Measurements from ENCODE around the gene SRRD. TPM values are rescaled to one million over a fixed set of nuclear protein-coding genes. Genes with fewer than 3 reads are reported as not detected.

Gene SRRD
- total and polyA plus RNA-seq, 12 donors = 10.3 to 261 (median 17.1) TPM

- H3K36me3 ChIP-seq (replicated peaks in 1 of 2) = peaks cover 0 to 99% of the 10 kb centered on the region in 2 donors
Measured at GRCh38 chr22:26499188-26499703, 15.6 kb downstream of the SRRD start.

DNA sequence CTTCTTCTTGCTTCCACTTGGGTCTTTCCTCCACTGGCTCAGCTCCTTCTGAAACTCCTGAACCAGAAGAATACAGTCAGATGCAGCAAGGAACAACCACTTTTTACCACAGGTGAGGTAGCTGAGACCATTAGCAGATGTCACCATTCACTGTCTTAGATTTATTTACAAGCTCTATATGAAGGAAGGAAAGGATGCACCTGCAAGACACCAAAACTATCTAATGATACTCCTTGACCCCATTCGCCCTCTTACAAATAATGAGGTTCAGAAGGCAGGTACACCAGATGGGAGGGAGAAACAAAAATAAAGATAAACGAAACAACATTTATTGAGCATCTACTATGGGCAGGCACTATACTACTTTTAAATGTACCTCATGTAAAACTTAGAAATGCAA lies 18.3 kb downstream of the SRRD start:
- no peak for DNase-seq

More at GRCh38 chr22:26499188-26499703, 15.6 kb downstream of the SRRD start:
- Histone ChIP-seq H3K27me3 (no peaks in the 10 kb centered on the region), H3K27ac (no peak overlapping the region), H3K4me3 (no peak overlapping the region), H3K9me3 (replicated peaks in 1 of 3) (no peaks in the 10 kb centered on the region), H3K4me1 (replicated peaks in 1 of 2) (no peaks in the 10 kb centered on the region)
- intact Hi-C loops (cut with DNase I) = no loop called here
- 74 to 84% (median 82%) methylated on average over 22 to 25 of the region's 25 CpGs for WGBS, 4 donors
- DNase-seq = no peak
- no peak for TF ChIP-seq CTCF (IDR thresholded peaks at IDR 0.05)
- TF ChIP-seq POLR2A (IDR thresholded peaks at IDR 0.05) = no peak

GRCh38 chr22:26502688-26503561 lies 19.2 kb downstream of the SRRD start:
- H3K4me1 ChIP-seq (replicated peaks in 1 of 2) = no peaks in the 10 kb centered on the region
- 24 to 40% (median 34%) methylated on average over 3 of the region's 3 CpGs for WGBS, 4 donors
- no peaks in the 10 kb centered on the region for H3K9me3 ChIP-seq (replicated peaks in 1 of 3)
- intact Hi-C loops (cut with DNase I) = no loop called here
- peak; percentile 15 to 57 (median 47) for TF ChIP-seq CTCF (IDR thresholded peaks at IDR 0.05)
- TF ChIP-seq POLR2A (IDR thresholded peaks at IDR 0.05) = no peak
- H3K4me3 ChIP-seq = no peak overlapping the region
- no peak overlapping the region for H3K27ac ChIP-seq
- H3K36me3 ChIP-seq (replicated peaks in 1 of 2) = peaks cover 0 to 100% of the 10 kb centered on the region in 2 donors
- DNase-seq = peak; percentile 30 to 66 (median 43)
- no peaks in the 10 kb centered on the region for H3K27me3 ChIP-seq

More for the DNA sequence above, 18.3 kb downstream of the SRRD start:
- TF ChIP-seq POLR2A (IDR thresholded peaks at IDR 0.05) (no peak), CTCF (IDR thresholded peaks at IDR 0.05) (no peak)
- H3K4me1 ChIP-seq (replicated peaks in 1 of 2) = no peaks in the 10 kb centered on the region
- peaks cover 0 to 99% of the 10 kb centered on the region in 2 donors for H3K36me3 ChIP-seq (replicated peaks in 1 of 2)
- no peaks in the 10 kb centered on the region for H3K9me3 ChIP-seq (replicated peaks in 1 of 3)
- H3K27ac ChIP-seq = no peak overlapping the region
- no peak overlapping the region for H3K4me3 ChIP-seq
- intact Hi-C loops (cut with DNase I) = no loop called here
- WGBS, 4 donors = 79 to 88% (median 87%) methylated on average over 2 of the region's 2 CpGs
- H3K27me3 ChIP-seq = no peaks in the 10 kb centered on the region

DNA sequence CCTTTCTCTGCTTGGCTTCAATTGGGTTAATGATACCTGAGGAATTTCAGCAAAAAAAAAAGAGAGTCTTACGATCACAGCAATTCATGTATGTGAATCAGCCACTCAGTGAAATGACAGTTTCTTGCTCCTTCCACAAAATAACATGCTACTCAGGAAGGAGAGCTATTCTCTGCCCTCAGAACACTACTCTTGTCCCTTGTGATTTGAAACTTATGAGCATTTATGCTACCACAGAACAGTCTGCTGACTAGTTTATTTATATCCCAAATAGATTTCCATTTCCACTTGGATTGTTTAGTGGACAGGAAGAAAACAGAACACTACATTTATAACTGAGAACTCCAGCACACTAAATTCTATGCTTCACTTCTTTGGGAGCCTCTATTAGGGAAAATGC lies 20.1 kb downstream of the SRRD start:
- intact Hi-C loops (cut with DNase I) = no loop called here
- DNase-seq = no peak
- H3K36me3 ChIP-seq (replicated peaks in 1 of 2) = peaks cover 0 to 100% of the 10 kb centered on the region in 2 donors
- H3K27ac ChIP-seq = no peak overlapping the region
- H3K9me3 ChIP-seq (replicated peaks in 1 of 3) = no peaks in the 10 kb centered on the region
- TF ChIP-seq POLR2A (IDR thresholded peaks at IDR 0.05) (no peak), CTCF (IDR thresholded peaks at IDR 0.05) (no peak)
- WGBS, 4 donors = 62 to 92% (median 70%) methylated on average over 1 of the region's 1 CpG
- no peak overlapping the region for H3K4me3 ChIP-seq
- H3K4me1 ChIP-seq (replicated peaks in 1 of 2) = no peaks in the 10 kb centered on the region
- H3K27me3 ChIP-seq = no peaks in the 10 kb centered on the region

Data from adrenal gland (tissue), 12 donors.